H1 (cell line): ENCODE measurements around the gene STX10. TPM values are rescaled to one million over a fixed set of nuclear protein-coding genes. Genes with fewer than 3 reads are reported as not detected.
A peak's percentile ranks its signal among the peaks of the same experiment; 100 is the strongest.

ENCODE experiments used
- ASH2L ChIP-seq: fragments of 200-600, 300-600 bp; sonication (generic); IDR thresholded peaks from one replicate; pipeline ENCODE4 v1.7.1; 2017; ENCODE audit warnings: low read length
- CTBP2 ChIP-seq: IDR thresholded peaks from 2 replicates; pipeline ENCODE4 v1.7.0; 2011; ENCODE audit warnings: borderline replicate concordance, mild to moderate bottlenecking, moderate library complexity, mixed read lengths, low read length; ENCODE audit not compliant: insufficient read depth, insufficient read length
- EZH2 ChIP-seq: fragments of 200-600 bp; sonication (generic); IDR thresholded peaks from 2 replicates; pipeline ENCODE4 v1.7.1; 2012; ENCODE audit warnings: low read depth, mild to moderate bottlenecking, moderate library complexity, low read length, inconsistent platforms; ENCODE audit not compliant: severe bottlenecking
- FOSL1 ChIP-seq: IDR thresholded peaks from 2 replicates; pipeline ENCODE4 v1.6.1; 2011; ENCODE audit warnings: mild to moderate bottlenecking, low read depth, low read length, moderate library complexity; ENCODE audit not compliant: insufficient read depth
- HDAC6 ChIP-seq: IDR thresholded peaks from one replicate; pipeline ENCODE4 v1.7.1; 2012; ENCODE audit warnings: low read depth, mild to moderate bottlenecking, inconsistent platforms, low read length, moderate library complexity
- PHF8 ChIP-seq: fragments of 200-600 bp; sonication (generic); conservative IDR thresholded peaks from 2 replicates; pipeline ENCODE4 v1.7.1; 2012; ENCODE audit warnings: low read depth, mild to moderate bottlenecking, inconsistent platforms, low read length, moderate library complexity
- SIX5 ChIP-seq: IDR thresholded peaks from 2 replicates; pipeline ENCODE4 v1.6.1; 2011; ENCODE audit warnings: mild to moderate bottlenecking, low read depth, low read length
- SP2 ChIP-seq: IDR thresholded peaks from 2 replicates; pipeline ENCODE4 v1.6.1; 2012; ENCODE audit warnings: mild to moderate bottlenecking, low read length, inconsistent platforms
- polyA plus RNA-seq, 7 experiments: library from polyadenylated mRNA; depleted of rRNA in 3 of 7; stranded (reverse) in 5 of 7; unstranded in 2 of 7; fragments of >200 nt in 5 of 7; fragments of 200-250 nt in 2 of 7; gene quantifications; 1 replicate in 5 of 7; 2 replicates in 1 of 7; 4 replicates in 1 of 7; pipeline versions ENCODE4 v1.2.1 to v1.2.3, GENCODE V29; 2011 to 2013; ENCODE audit warnings: missing spikeins in 2 of 7, mixed read lengths in 2 of 7
- total RNA-seq: library from RNA; stranded (reverse); fragmentation: NEBNext Ultra II Directional; extraction: Animal tissue kit (Norgen Biotek cat#: 25700); gene quantifications from 2 replicates; pipeline ENCODE4 v1.2.1, GENCODE V29; 2021
- TF ChIP-seq, protein P1 (sequence below): fragments of 300-600 bp; sonication (generic); IDR thresholded peaks from 2 replicates; pipeline ENCODE4 v1.7.1; 2012; ENCODE audit warnings: low read length, moderate library complexity, mild to moderate bottlenecking, inconsistent platforms; ENCODE audit not compliant: insufficient replicate concordance
- TF ChIP-seq, protein P2 (sequence below): IDR thresholded peaks from 2 replicates; pipeline ENCODE4 v1.6.1; 2012; ENCODE audit warnings: inconsistent platforms

Gene STX10
- total and polyA plus RNA-seq, 2 of the 8 experiments (the other 6 are each of a cell fraction or from before 2014, with no cell fraction given) = 53.0 to 80.1 TPM

GRCh38 chr19:13150187-13150930 lies at the start of gene STX10, which contains the start of gene IER2 (continued):
- TF ChIP-seq, protein P1, sequence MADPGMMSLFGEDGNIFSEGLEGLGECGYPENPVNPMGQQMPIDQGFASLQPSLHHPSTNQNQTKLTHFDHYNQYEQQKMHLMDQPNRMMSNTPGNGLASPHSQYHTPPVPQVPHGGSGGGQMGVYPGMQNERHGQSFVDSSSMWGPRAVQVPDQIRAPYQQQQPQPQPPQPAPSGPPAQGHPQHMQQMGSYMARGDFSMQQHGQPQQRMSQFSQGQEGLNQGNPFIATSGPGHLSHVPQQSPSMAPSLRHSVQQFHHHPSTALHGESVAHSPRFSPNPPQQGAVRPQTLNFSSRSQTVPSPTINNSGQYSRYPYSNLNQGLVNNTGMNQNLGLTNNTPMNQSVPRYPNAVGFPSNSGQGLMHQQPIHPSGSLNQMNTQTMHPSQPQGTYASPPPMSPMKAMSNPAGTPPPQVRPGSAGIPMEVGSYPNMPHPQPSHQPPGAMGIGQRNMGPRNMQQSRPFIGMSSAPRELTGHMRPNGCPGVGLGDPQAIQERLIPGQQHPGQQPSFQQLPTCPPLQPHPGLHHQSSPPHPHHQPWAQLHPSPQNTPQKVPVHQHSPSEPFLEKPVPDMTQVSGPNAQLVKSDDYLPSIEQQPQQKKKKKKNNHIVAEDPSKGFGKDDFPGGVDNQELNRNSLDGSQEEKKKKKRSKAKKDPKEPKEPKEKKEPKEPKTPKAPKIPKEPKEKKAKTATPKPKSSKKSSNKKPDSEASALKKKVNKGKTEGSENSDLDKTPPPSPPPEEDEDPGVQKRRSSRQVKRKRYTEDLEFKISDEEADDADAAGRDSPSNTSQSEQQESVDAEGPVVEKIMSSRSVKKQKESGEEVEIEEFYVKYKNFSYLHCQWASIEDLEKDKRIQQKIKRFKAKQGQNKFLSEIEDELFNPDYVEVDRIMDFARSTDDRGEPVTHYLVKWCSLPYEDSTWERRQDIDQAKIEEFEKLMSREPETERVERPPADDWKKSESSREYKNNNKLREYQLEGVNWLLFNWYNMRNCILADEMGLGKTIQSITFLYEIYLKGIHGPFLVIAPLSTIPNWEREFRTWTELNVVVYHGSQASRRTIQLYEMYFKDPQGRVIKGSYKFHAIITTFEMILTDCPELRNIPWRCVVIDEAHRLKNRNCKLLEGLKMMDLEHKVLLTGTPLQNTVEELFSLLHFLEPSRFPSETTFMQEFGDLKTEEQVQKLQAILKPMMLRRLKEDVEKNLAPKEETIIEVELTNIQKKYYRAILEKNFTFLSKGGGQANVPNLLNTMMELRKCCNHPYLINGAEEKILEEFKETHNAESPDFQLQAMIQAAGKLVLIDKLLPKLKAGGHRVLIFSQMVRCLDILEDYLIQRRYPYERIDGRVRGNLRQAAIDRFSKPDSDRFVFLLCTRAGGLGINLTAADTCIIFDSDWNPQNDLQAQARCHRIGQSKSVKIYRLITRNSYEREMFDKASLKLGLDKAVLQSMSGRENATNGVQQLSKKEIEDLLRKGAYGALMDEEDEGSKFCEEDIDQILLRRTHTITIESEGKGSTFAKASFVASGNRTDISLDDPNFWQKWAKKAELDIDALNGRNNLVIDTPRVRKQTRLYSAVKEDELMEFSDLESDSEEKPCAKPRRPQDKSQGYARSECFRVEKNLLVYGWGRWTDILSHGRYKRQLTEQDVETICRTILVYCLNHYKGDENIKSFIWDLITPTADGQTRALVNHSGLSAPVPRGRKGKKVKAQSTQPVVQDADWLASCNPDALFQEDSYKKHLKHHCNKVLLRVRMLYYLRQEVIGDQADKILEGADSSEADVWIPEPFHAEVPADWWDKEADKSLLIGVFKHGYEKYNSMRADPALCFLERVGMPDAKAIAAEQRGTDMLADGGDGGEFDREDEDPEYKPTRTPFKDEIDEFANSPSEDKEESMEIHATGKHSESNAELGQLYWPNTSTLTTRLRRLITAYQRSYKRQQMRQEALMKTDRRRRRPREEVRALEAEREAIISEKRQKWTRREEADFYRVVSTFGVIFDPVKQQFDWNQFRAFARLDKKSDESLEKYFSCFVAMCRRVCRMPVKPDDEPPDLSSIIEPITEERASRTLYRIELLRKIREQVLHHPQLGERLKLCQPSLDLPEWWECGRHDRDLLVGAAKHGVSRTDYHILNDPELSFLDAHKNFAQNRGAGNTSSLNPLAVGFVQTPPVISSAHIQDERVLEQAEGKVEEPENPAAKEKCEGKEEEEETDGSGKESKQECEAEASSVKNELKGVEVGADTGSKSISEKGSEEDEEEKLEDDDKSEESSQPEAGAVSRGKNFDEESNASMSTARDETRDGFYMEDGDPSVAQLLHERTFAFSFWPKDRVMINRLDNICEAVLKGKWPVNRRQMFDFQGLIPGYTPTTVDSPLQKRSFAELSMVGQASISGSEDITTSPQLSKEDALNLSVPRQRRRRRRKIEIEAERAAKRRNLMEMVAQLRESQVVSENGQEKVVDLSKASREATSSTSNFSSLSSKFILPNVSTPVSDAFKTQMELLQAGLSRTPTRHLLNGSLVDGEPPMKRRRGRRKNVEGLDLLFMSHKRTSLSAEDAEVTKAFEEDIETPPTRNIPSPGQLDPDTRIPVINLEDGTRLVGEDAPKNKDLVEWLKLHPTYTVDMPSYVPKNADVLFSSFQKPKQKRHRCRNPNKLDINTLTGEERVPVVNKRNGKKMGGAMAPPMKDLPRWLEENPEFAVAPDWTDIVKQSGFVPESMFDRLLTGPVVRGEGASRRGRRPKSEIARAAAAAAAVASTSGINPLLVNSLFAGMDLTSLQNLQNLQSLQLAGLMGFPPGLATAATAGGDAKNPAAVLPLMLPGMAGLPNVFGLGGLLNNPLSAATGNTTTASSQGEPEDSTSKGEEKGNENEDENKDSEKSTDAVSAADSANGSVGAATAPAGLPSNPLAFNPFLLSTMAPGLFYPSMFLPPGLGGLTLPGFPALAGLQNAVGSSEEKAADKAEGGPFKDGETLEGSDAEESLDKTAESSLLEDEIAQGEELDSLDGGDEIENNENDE = no peak
- TF ChIP-seq SP2 = peak; percentile 56; the same call in 1 of the 2 replicates
- TF ChIP-seq HDAC6 = no peak
- TF ChIP-seq EZH2 = no peak
- TF ChIP-seq, protein P2, sequence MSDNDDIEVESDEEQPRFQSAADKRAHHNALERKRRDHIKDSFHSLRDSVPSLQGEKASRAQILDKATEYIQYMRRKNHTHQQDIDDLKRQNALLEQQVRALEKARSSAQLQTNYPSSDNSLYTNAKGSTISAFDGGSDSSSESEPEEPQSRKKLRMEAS = peak; percentile 81
- TF ChIP-seq PHF8 = peak; percentile 52; the same call in 1 of the 2 replicates
- no peak for TF ChIP-seq CTBP2
- TF ChIP-seq SIX5 = peak; percentile 49; the same call in 1 of the 2 replicates
- TF ChIP-seq ASH2L = peak; percentile 88
- TF ChIP-seq FOSL1 = no peak
